ENCODE data around the gene SERP2.

Gene SERP2

DNA sequence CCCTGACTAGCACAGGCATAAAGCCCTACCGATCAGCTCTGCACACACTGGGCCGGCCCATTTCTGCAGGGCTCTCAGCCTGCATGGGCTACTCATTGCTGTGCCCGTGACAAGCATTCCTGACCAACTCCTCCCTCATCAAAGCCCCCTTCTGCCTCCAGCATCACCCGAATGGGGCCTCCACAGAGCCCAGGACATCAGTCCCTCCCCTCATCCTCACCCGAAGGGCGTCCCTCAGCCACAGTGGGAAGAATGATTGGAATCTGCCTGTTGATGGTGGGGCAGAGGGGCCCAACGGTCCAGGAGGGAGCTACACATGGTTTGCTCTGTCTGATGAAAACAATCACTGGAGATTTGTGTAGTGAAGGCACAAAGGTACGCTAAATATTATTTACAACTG lies 43.8 kb downstream of the SERP2 start:
- TF ChIP-seq, protein P1, sequence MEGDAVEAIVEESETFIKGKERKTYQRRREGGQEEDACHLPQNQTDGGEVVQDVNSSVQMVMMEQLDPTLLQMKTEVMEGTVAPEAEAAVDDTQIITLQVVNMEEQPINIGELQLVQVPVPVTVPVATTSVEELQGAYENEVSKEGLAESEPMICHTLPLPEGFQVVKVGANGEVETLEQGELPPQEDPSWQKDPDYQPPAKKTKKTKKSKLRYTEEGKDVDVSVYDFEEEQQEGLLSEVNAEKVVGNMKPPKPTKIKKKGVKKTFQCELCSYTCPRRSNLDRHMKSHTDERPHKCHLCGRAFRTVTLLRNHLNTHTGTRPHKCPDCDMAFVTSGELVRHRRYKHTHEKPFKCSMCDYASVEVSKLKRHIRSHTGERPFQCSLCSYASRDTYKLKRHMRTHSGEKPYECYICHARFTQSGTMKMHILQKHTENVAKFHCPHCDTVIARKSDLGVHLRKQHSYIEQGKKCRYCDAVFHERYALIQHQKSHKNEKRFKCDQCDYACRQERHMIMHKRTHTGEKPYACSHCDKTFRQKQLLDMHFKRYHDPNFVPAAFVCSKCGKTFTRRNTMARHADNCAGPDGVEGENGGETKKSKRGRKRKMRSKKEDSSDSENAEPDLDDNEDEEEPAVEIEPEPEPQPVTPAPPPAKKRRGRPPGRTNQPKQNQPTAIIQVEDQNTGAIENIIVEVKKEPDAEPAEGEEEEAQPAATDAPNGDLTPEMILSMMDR (conservative IDR thresholded peaks at IDR 0.05; ENCODE audit: control insufficient read depth, insufficient read depth, low read depth, low read length): no peak
- H3K4me3 ChIP-seq (ENCODE audit: control insufficient read depth, low read depth, low read length): no peak overlapping the region

DNA sequence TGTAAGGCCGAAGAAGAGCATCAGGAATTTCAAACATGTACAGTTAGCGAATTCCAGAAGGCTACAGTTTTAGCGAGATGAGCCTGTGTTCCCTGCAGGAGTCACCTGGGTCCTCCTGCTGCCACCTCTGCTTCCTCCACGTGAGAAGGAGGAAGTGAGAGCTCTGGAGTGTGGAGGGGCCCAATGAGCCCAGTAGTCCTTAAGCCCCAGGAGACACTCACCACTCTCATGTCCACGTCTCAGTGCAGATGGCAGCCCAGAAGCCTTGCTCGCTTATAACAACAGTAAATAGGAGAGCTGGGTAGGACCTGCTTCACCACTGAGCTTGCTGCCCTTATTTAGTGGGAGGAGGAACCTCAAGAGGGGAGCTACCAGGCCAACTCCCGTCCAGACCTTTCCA lies 44.3 kb downstream of the SERP2 start:
- no peak for DNase-seq (ENCODE audit: low read depth)
- H3K4me3 ChIP-seq (ENCODE audit: control insufficient read depth, low read depth, low read length): no peak overlapping the region
- TF ChIP-seq, protein P1 (conservative IDR thresholded peaks at IDR 0.05; ENCODE audit: control insufficient read depth, insufficient read depth, low read depth, low read length): no peak

More for the DNA sequence above, 43.8 kb downstream of the SERP2 start:
- no peak for DNase-seq (ENCODE audit: low read depth)

DNA sequence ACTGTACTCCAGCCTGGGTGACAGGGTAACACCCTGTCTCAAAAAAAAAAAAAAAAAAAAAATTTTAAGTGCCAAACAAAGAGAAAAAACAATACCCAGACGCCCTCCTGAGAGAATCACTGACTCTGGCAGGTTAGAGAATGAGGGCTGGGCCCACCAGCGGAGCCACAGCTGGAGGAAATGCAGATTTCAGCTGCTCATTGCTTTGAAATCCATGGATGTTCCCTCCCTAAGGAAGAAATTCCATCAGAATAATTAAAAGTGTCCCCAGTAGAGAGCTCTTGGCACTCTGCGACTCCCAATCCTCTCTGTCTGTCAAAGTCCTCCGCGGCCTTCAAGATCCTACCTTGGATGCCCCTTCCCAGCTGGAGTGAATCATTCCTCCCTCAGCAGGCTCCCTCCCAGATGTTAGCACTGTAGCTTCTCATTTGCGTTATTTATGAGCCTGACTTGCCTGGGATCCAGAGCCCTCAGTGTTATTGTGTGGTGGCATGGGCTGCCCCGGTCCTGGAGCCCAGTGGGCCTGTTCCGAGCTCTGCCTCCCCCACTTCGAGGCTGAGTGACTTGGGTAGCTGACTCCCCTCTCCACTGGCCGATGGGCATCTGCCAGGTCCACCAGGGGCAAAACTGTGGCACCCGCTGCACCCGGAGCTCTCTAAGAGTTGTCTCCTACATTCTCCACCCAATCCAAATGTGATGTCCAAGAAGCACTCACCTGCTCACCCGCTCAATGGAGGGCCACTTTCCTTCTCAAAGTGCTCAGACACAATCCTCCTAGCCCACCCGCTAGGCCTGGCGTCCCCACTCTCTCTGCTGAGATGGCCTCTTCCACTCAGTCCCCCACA lies 47.0 kb downstream of the SERP2 start:
- TF ChIP-seq, protein P1 (conservative IDR thresholded peaks at IDR 0.05; ENCODE audit: control insufficient read depth, insufficient read depth, low read depth, low read length): no peak
- DNase-seq (ENCODE audit: low read depth): no peak
- no peak overlapping the region for H3K4me3 ChIP-seq (ENCODE audit: control insufficient read depth, low read depth, low read length)

DNA sequence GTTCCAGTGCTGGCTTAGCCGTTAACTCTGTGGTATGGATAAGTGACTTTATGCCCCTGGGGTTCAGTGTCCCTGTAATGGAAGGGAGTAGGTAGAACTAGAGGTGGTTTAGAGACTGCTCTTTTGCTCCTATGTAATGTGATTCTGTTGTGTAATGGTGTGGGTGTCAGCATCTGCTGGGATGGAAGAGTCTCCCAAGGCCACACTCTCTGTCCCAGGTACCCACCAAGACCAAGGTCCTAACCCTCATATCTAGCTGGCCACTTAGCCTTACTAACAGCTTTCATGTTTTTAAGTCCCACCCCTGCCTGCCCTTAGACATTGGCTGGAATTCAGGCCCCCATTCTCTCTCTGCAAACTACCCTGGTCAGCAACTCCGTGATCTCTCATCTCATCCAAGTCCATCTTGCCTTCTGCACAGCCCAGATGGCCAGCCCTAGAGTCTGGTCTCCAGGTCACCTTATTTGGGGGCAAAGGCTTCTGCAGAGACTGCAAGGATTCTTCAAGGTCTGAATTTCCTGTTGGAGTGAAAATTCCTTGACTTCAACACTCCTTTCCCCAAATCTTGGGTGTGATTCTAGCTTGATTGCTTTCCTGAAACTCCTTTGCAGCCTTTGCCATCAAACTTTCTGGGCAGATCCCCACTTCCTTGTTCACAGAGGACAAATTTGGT lies 48.4 kb downstream of the SERP2 start:
- no peak for DNase-seq (ENCODE audit: low read depth)
- no peak overlapping the region for H3K4me3 ChIP-seq (ENCODE audit: control insufficient read depth, low read depth, low read length)
- TF ChIP-seq, protein P1 (conservative IDR thresholded peaks at IDR 0.05; ENCODE audit: control insufficient read depth, insufficient read depth, low read depth, low read length): no peak

DNA sequence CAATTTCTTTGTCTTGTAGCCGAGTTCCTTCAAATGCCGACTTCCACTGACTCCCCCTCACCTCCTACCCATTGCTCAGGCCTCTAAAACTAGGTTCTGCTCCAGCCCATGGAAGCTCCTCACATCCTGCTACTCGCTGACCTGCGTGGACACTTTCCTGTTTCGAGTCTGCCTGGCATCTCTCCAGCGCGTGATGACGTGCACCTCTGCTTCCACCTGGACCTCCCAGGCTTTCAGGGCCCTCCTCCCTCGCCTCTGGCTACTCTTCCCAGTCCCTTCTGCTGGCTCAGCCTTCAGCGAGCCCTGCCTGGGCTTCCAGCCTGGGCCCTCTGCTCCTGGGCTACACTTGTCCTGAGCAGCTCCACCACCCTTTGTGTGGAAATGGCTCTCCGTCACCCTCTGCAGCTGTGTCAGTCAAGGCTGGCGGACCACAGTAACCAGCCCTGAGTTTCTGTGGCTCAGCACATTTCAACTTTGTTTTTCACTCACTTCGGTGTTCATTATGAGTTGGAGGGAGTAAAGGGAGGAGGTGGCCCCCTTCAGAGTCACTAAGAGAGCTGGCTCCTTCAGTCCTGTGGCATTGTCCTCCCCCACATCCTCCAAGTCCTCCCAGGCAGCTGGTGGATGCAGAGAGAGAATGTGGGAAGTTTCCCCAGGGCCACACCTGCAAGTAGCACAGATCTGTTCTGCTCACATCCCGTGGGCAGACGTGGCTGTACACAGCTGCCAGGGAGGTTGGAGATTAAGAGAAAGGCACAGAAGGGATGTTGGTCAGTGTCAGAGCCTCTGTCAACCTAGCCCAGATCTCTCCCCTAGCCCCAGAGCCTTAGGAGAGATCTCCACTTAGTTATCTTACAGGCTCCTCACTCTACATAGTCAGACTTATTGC lies 49.4 kb downstream of the SERP2 start:
- no peak overlapping the region for H3K4me3 ChIP-seq (ENCODE audit: control insufficient read depth, low read depth, low read length)
- TF ChIP-seq, protein P1 (conservative IDR thresholded peaks at IDR 0.05; ENCODE audit: control insufficient read depth, insufficient read depth, low read depth, low read length): no peak
- DNase-seq (ENCODE audit: low read depth): no peak

DNA sequence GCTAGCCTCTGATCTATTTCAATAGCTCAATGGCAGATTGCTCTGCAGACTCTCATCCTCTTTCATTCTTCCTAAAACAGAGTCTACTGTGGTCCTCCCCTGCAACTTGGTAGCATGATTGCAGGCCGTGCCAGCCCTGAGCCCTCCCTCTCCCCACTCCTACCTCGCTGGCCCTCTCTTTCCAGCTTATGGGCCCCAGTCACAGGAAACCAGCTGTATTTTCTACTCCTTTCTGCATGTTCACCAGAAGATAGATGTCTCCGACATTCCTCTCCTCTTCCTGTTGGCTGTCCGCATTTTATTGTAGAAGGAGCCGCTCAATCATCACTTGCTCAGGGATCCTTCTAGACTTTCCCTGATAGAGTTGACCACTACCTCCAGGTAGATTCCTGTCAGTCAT lies 50.2 kb downstream of the SERP2 start:
- H3K4me3 ChIP-seq (ENCODE audit: control insufficient read depth, low read depth, low read length): no peak overlapping the region
- DNase-seq (ENCODE audit: low read depth): no peak
- TF ChIP-seq, protein P1 (conservative IDR thresholded peaks at IDR 0.05; ENCODE audit: control insufficient read depth, insufficient read depth, low read depth, low read length): no peak
